WTC11 (cell line): Measurements from ENCODE around the gene SHLD1. TPM values are rescaled to one million over a fixed set of nuclear protein-coding genes. Genes with fewer than 3 reads are reported as not detected.

Experiments
- ATAC-seq: fragments of 200-7000 bp; cut with Tn5 transposase; 2 replicates; pipeline ENCODE4 v1.10.0; 2021; ENCODE audit warnings: mild to moderate bottlenecking, moderate library complexity
- CTCF ChIA-PET: fragments of 300-600 bp; sonication (Branson Sonifier 250); formaldehyde crosslinking; loops from one replicate; lab custom pipeline; 2021; ENCODE audit warnings: antibody characterized with exemption; lab: Charles Lee
- POLR2A ChIA-PET: fragments of 350-600 bp; sonication (Branson Sonifier 250); formaldehyde crosslinking; loops from one replicate; lab custom pipeline; 2021; ENCODE audit warnings: antibody characterized with exemption; lab: Charles Lee
- DNase-seq: peaks from one replicate; pipeline ENCODE4 v3.0.0; 2021; ENCODE audit warnings: low spot score
- H3K27ac Mint-ChIP-seq: 2 replicates; pipeline ENCODE4 v1.8.0; 2021; ENCODE audit warnings: mixed read lengths
- H3K27me3 Mint-ChIP-seq: 2 replicates; pipeline ENCODE4 v1.8.0; 2021; ENCODE audit warnings: low read depth, mild to moderate bottlenecking, moderate library complexity, mixed read lengths
- H3K36me3 Mint-ChIP-seq: 2 replicates; pipeline ENCODE4 v1.8.0; 2021; ENCODE audit warnings: mixed read lengths
- H3K4me1 Mint-ChIP-seq: 2 replicates; pipeline ENCODE4 v1.8.0; 2022; ENCODE audit warnings: mixed read lengths
- H3K4me3 Mint-ChIP-seq: 2 replicates; pipeline ENCODE4 v1.8.0; 2021; ENCODE audit warnings: mild to moderate bottlenecking, moderate library complexity, mixed read lengths
- H3K9me3 Mint-ChIP-seq: 2 replicates; pipeline ENCODE4 v1.8.0; 2021; ENCODE audit warnings: mixed read lengths
- ESRRA ChIP-seq: sonication (generic); formaldehyde crosslinking; IDR thresholded peaks from 2 replicates; pipeline ENCODE4 v1.8.1; 2022; ENCODE audit warnings: mild to moderate bottlenecking, missing genetic modification reagents, borderline replicate concordance
- GRHL2 ChIP-seq: fragments of 250-450 bp; sonication (Bioruptor Pico); IDR thresholded peaks from 2 replicates; pipeline ENCODE4 v1.8.0; 2022; ENCODE audit warnings: mild to moderate bottlenecking, moderate library complexity; ENCODE audit not compliant: insufficient replicate concordance, severe bottlenecking
- OVOL2 ChIP-seq: fragments of 250-450 bp; sonication (Bioruptor Pico); IDR thresholded peaks from 2 replicates; pipeline ENCODE4 v1.9.0; 2021; ENCODE audit warnings: mild to moderate bottlenecking, borderline replicate concordance
- TCF7 ChIP-seq: sonication (generic); formaldehyde crosslinking; IDR thresholded peaks from 2 replicates; pipeline ENCODE4 v1.8.0; 2022; ENCODE audit warnings: mild to moderate bottlenecking, low read depth, missing genetic modification reagents, moderate library complexity
- ZNF121 ChIP-seq: sonication (generic); formaldehyde crosslinking; IDR thresholded peaks from 2 replicates; pipeline ENCODE4 v1.8.0; 2023; ENCODE audit warnings: missing genetic modification reagents
- ZNF263 ChIP-seq: sonication (generic); formaldehyde crosslinking; IDR thresholded peaks from 2 replicates; pipeline ENCODE4 v1.8.1; 2022; ENCODE audit warnings: low read depth, mild to moderate bottlenecking, moderate library complexity, missing genetic modification reagents
- ZNF416 ChIP-seq: fragments of 250-450 bp; sonication (Bioruptor Pico); IDR thresholded peaks from 2 replicates; pipeline ENCODE4 v1.9.0; 2021; ENCODE audit warnings: mild to moderate bottlenecking, inconsistent platforms
- total RNA-seq: library from RNA; stranded (reverse); gene quantifications from 3 replicates; pipeline ENCODE4 v1.2.3, GENCODE V29; 2021
- TF ChIP-seq, protein P1 (sequence below): sonication (generic); formaldehyde crosslinking; IDR thresholded peaks from 2 replicates; pipeline ENCODE4 v1.8.0; 2023; ENCODE audit warnings: missing genetic modification reagents, mild to moderate bottlenecking, borderline replicate concordance
- TF ChIP-seq, protein P2 (sequence below): sonication (generic); formaldehyde crosslinking; IDR thresholded peaks from 2 replicates; pipeline ENCODE4 v1.8.0; 2022; ENCODE audit warnings: missing genetic modification reagents
- TF ChIP-seq, protein P3 (sequence below): sonication (generic); formaldehyde crosslinking; IDR thresholded peaks from 2 replicates; pipeline ENCODE4 v1.8.1; 2023; ENCODE audit warnings: mild to moderate bottlenecking, missing genetic modification reagents, moderate library complexity
- TF ChIP-seq, protein P4 (sequence below): sonication (generic); formaldehyde crosslinking; IDR thresholded peaks from 2 replicates; pipeline ENCODE4 v1.8.0; 2023; ENCODE audit warnings: missing genetic modification reagents
- TF ChIP-seq, protein P5 (sequence below): sonication (generic); formaldehyde crosslinking; IDR thresholded peaks from 2 replicates; pipeline ENCODE4 v1.8.1; 2022; ENCODE audit warnings: missing genetic modification reagents, borderline replicate concordance

The SHLD1 gene
- total RNA-seq, 1 experiment from 2014 or later, result 4.1 TPM

DNA sequence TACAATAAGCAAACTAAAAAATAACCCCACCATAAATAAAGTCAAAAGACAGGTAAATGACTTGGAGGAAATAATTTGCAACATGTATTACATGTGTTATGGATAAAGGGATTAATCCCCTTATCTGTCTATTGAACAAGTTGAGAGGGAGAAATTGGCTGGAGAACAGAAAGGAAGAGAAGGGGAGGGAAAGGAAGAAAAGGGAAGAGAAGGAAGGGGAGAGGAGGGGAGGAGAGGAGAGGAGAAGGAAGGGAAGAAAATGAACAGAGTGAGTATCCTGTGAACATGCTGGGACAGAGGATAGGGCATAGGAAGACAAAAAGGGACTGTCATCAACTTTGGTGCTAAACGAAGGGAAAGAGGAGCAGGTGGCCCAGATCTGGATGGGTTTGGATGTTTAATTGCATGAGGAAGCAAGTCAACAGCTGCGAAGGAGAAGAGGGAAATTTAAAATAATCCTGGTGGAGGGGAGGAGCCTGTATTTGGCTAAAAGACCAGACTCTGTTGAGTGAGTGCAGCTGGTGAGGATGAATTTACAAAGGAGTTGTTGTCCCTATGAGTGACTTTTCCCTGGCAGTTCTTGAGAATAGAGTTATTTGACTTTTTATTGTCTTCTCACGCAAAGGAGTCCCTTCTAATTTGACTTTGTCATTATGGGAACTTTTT is 14.2 kb upstream of the SHLD1 start:
- Mint-ChIP-seq H3K27ac (no peak overlapping the region), H3K36me3 (no peaks in the 10 kb centered on the region), H3K27me3 (peaks cover 3% of the 10 kb centered on the region; the same call in 1 of the 2 replicates), H3K4me1 (no peaks in the 10 kb centered on the region; the same call in 1 of the 2 replicates), H3K4me3 (no peak overlapping the region), H3K9me3 (no peaks in the 10 kb centered on the region)
- TF ChIP-seq, protein P1, sequence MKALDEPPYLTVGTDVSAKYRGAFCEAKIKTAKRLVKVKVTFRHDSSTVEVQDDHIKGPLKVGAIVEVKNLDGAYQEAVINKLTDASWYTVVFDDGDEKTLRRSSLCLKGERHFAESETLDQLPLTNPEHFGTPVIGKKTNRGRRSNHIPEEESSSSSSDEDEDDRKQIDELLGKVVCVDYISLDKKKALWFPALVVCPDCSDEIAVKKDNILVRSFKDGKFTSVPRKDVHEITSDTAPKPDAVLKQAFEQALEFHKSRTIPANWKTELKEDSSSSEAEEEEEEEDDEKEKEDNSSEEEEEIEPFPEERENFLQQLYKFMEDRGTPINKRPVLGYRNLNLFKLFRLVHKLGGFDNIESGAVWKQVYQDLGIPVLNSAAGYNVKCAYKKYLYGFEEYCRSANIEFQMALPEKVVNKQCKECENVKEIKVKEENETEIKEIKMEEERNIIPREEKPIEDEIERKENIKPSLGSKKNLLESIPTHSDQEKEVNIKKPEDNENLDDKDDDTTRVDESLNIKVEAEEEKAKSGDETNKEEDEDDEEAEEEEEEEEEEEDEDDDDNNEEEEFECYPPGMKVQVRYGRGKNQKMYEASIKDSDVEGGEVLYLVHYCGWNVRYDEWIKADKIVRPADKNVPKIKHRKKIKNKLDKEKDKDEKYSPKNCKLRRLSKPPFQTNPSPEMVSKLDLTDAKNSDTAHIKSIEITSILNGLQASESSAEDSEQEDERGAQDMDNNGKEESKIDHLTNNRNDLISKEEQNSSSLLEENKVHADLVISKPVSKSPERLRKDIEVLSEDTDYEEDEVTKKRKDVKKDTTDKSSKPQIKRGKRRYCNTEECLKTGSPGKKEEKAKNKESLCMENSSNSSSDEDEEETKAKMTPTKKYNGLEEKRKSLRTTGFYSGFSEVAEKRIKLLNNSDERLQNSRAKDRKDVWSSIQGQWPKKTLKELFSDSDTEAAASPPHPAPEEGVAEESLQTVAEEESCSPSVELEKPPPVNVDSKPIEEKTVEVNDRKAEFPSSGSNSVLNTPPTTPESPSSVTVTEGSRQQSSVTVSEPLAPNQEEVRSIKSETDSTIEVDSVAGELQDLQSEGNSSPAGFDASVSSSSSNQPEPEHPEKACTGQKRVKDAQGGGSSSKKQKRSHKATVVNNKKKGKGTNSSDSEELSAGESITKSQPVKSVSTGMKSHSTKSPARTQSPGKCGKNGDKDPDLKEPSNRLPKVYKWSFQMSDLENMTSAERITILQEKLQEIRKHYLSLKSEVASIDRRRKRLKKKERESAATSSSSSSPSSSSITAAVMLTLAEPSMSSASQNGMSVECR (CRISPR knock-in tag), result no peak
- TF ChIP-seq TCF7 (CRISPR knock-in tag) (no peak), GRHL2 (CRISPR knock-in tag) (no peak), ZNF263 (no peak), ZNF121 (CRISPR knock-in tag) (no peak), ESRRA (CRISPR knock-in tag) (no peak), OVOL2 (CRISPR knock-in tag) (no peak)
- TF ChIP-seq, protein P2, sequence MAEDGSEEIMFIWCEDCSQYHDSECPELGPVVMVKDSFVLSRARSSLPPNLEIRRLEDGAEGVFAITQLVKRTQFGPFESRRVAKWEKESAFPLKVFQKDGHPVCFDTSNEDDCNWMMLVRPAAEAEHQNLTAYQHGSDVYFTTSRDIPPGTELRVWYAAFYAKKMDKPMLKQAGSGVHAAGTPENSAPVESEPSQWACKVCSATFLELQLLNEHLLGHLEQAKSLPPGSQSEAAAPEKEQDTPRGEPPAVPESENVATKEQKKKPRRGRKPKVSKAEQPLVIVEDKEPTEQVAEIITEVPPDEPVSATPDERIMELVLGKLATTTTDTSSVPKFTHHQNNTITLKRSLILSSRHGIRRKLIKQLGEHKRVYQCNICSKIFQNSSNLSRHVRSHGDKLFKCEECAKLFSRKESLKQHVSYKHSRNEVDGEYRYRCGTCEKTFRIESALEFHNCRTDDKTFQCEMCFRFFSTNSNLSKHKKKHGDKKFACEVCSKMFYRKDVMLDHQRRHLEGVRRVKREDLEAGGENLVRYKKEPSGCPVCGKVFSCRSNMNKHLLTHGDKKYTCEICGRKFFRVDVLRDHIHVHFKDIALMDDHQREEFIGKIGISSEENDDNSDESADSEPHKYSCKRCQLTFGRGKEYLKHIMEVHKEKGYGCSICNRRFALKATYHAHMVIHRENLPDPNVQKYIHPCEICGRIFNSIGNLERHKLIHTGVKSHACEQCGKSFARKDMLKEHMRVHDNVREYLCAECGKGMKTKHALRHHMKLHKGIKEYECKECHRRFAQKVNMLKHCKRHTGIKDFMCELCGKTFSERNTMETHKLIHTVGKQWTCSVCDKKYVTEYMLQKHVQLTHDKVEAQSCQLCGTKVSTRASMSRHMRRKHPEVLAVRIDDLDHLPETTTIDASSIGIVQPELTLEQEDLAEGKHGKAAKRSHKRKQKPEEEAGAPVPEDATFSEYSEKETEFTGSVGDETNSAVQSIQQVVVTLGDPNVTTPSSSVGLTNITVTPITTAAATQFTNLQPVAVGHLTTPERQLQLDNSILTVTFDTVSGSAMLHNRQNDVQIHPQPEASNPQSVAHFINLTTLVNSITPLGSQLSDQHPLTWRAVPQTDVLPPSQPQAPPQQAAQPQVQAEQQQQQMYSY (CRISPR knock-in tag), result no peak
- TF ChIP-seq, protein P3, sequence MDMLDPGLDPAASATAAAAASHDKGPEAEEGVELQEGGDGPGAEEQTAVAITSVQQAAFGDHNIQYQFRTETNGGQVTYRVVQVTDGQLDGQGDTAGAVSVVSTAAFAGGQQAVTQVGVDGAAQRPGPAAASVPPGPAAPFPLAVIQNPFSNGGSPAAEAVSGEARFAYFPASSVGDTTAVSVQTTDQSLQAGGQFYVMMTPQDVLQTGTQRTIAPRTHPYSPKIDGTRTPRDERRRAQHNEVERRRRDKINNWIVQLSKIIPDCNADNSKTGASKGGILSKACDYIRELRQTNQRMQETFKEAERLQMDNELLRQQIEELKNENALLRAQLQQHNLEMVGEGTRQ (CRISPR knock-in tag), result no peak
- CTCF ChIA-PET, result interaction anchor here (0.7 kb wide), 1 partner anchor 417 kb away, joined by 4 read pairs; no protein-coding TSS in a partner anchor
- POLR2A ChIA-PET, result no interaction called here
- ATAC-seq (no peak), DNase-seq (no peak)

DNA sequence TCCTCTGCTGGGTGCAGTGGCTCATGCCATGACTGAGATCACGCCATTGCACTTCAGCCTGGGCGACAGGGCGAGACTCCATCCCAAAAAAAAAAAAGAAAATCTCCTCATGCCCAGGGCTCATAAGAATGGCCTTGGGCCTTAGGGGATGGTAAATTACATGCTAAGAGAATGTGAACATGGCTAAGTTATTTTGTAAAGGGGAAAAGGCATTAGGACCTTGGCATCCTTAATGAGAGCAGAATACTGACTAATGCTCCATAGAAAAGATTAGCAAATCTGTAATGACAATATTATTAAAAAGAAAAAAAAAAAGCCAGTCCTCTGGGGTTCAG is 12.6 kb upstream of the SHLD1 start:
- Mint-ChIP-seq H3K27ac (no peak overlapping the region), H3K27me3 (peaks cover 3% of the 10 kb centered on the region; the same call in 1 of the 2 replicates), H3K4me1 (no peaks in the 10 kb centered on the region; the same call in 1 of the 2 replicates), H3K36me3 (no peaks in the 10 kb centered on the region), H3K9me3 (no peaks in the 10 kb centered on the region), H3K4me3 (no peak overlapping the region)
- TF ChIP-seq ZNF416, result no peak
- TF ChIP-seq, protein P4, sequence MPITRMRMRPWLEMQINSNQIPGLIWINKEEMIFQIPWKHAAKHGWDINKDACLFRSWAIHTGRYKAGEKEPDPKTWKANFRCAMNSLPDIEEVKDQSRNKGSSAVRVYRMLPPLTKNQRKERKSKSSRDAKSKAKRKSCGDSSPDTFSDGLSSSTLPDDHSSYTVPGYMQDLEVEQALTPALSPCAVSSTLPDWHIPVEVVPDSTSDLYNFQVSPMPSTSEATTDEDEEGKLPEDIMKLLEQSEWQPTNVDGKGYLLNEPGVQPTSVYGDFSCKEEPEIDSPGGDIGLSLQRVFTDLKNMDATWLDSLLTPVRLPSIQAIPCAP (CRISPR knock-in tag), result no peak
- TF ChIP-seq, protein P5, sequence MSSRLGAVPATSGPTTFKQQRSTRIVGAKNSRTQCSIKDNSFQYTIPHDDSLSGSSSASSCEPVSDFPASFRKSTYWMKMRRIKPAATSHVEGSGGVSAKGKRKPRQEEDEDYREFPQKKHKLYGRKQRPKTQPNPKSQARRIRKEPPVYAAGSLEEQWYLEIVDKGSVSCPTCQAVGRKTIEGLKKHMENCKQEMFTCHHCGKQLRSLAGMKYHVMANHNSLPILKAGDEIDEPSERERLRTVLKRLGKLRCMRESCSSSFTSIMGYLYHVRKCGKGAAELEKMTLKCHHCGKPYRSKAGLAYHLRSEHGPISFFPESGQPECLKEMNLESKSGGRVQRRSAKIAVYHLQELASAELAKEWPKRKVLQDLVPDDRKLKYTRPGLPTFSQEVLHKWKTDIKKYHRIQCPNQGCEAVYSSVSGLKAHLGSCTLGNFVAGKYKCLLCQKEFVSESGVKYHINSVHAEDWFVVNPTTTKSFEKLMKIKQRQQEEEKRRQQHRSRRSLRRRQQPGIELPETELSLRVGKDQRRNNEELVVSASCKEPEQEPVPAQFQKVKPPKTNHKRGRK (CRISPR knock-in tag), result no peak
- no peak for ATAC-seq
- DNase-seq, result no peak
- ChIA-PET POLR2A (no interaction called here), CTCF (no interaction called here)
